H1 (cell line): Measurements from ENCODE around the gene PPP2R2C.

ENCODE experiments used
- ATF2 ChIP-seq: IDR thresholded peaks from 2 replicates; pipeline ENCODE4 v1.6.1; 2012; ENCODE audit warnings: low read length, inconsistent platforms
- CBX8 ChIP-seq: fragments of 300-800, 300-1000 bp; sonication (generic); IDR thresholded peaks from 2 replicates; pipeline ENCODE4 v1.7.1; 2016; ENCODE audit warnings: low read depth, low read length, borderline replicate concordance
- CTCF ChIP-seq, 3 experiments: IDR thresholded peaks; 1 replicate in 2 of 3; 2 replicates in 1 of 3; pipeline versions ENCODE4 v1.5.1 to v1.6.1; 2011; ENCODE audit warnings: low read length in 3 of 3, mild to moderate bottlenecking in 3 of 3, inconsistent platforms in 2 of 3, low read depth in 1 of 3, moderate library complexity in 1 of 3; ENCODE audit not compliant: insufficient read depth in 1 of 3; ENCODE audit errors: control extremely low read depth in 1 of 3
- E2F6 ChIP-seq: IDR thresholded peaks from 2 replicates; pipeline ENCODE4 v1.6.1; 2012; ENCODE audit warnings: inconsistent platforms
- EP300 ChIP-seq, 2 experiments: IDR thresholded peaks; 1 replicate in 1 of 2; 2 replicates in 1 of 2; pipeline ENCODE4 v1.6.1; 2011 to 2012; ENCODE audit warnings: low read depth in 2 of 2, low read length in 2 of 2, mild to moderate bottlenecking in 2 of 2, borderline replicate concordance in 1 of 2, inconsistent platforms in 1 of 2, moderate library complexity in 1 of 2
- JUN ChIP-seq: IDR thresholded peaks from 2 replicates; pipeline ENCODE4 v1.6.1; 2011; ENCODE audit warnings: low read depth, mild to moderate bottlenecking, improper control_type of control experiment, low read length
- NANOG ChIP-seq: IDR thresholded peaks from 2 replicates; pipeline ENCODE4 v1.6.1; 2011; ENCODE audit warnings: low read length, low read depth, mild to moderate bottlenecking, inconsistent platforms; ENCODE audit not compliant: insufficient read depth, poor library complexity, severe bottlenecking
- PHF8 ChIP-seq: fragments of 200-600 bp; sonication (generic); conservative IDR thresholded peaks from 2 replicates; pipeline ENCODE4 v1.7.1; 2012; ENCODE audit warnings: low read depth, mild to moderate bottlenecking, inconsistent platforms, low read length, moderate library complexity
- POLR2A ChIP-seq, 2 experiments: IDR thresholded peaks; 1 replicate in 1 of 2; 2 replicates in 1 of 2; pipeline ENCODE4 v1.6.1; 2011; ENCODE audit warnings: low read depth in 2 of 2, low read length in 2 of 2, mild to moderate bottlenecking in 2 of 2; ENCODE audit errors: control extremely low read depth in 1 of 2
- RFX5 ChIP-seq: IDR thresholded peaks from 2 replicates; pipeline ENCODE4 v1.6.1; 2011; ENCODE audit warnings: low read depth, low read length, improper control_type of control experiment, borderline replicate concordance
- SP2 ChIP-seq: IDR thresholded peaks from 2 replicates; pipeline ENCODE4 v1.6.1; 2012; ENCODE audit warnings: mild to moderate bottlenecking, low read length, inconsistent platforms
- TAF1 ChIP-seq: IDR thresholded peaks from 2 replicates; pipeline ENCODE4 v1.6.1; 2011; ENCODE audit warnings: mild to moderate bottlenecking, low read depth, low read length
- YY1 ChIP-seq: IDR thresholded peaks from 2 replicates; pipeline ENCODE4 v1.6.1; 2011; ENCODE audit warnings: low read depth, mild to moderate bottlenecking, low read length

GRCh38 chr4:6506616-6507140 lies 34.3 kb upstream of the PPP2R2C start:
- no peak for TF ChIP-seq PHF8
- no peak for TF ChIP-seq RFX5
- TF ChIP-seq CTCF (IDR thresholded peaks at IDR 0.05; ENCODE audit: control extremely low read depth in 1 of 3, insufficient read depth in 1 of 3, low read depth in 1 of 3, low read length in 3 of 3), result no peak
- no peak for TF ChIP-seq SP2
- TF ChIP-seq POLR2A (IDR thresholded peaks at IDR 0.05; ENCODE audit: control extremely low read depth in 1 of 2, low read depth in 2 of 2, low read length in 2 of 2), result no peak
- TF ChIP-seq EP300 (IDR thresholded peaks at IDR 0.05; ENCODE audit: borderline replicate concordance in 1 of 2, low read depth in 2 of 2, low read length in 2 of 2), result no peak
- TF ChIP-seq YY1, result no peak
- no peak for TF ChIP-seq ATF2
- TF ChIP-seq TAF1, result no peak
- no peak for TF ChIP-seq JUN
- TF ChIP-seq CBX8, result no peak
- TF ChIP-seq E2F6, result no peak
- no peak for TF ChIP-seq NANOG
